OCI-LY3 (cell line): ENCODE data around the gene LGALS1.

Source experiments
- H2AFZ ChIP-seq: fragments of 200-600, 300-600 bp; shearing (Covaris generic); 2 replicates; pipeline ENCODE4 v1.6.0; 2014; ENCODE audit warnings: antibody characterized with exemption, low read depth, low read length
- H3K27ac ChIP-seq: fragments of 200-600, 300-600 bp; sonication (generic); 2 replicates; pipeline ENCODE4 v1.5.1; 2014; ENCODE audit warnings: mild to moderate bottlenecking, low read length, moderate library complexity, mixed read lengths
- H3K27me3 ChIP-seq: fragments of 200-600, 300-600 bp; sonication (generic); 2 replicates; pipeline ENCODE4 v1.6.1; 2014; ENCODE audit warnings: low read depth, low read length, mixed read lengths
- H3K36me3 ChIP-seq: fragments of 200-600, 300-600 bp; sonication (generic); replicated peaks from 2 replicates; pipeline ENCODE3; 2014; ENCODE audit warnings: low read depth, low read length, mixed read lengths
- H3K4me1 ChIP-seq: fragments of 300-600, 200-600 bp; sonication (generic); 2 replicates; pipeline ENCODE4 v1.6.1; 2014; ENCODE audit warnings: low read length, mixed read lengths
- H3K4me2 ChIP-seq: fragments of 200-600, 300-600 bp; sonication (generic); 2 replicates; pipeline ENCODE4 v1.6.1; 2014; ENCODE audit warnings: low read length, mixed read lengths
- H3K4me3 ChIP-seq: fragments of 300-600, 200-600 bp; sonication (generic); 2 replicates; pipeline ENCODE4 v1.5.1; 2014; ENCODE audit warnings: antibody characterized with exemption, mild to moderate bottlenecking, low read length, moderate library complexity
- H3K79me2 ChIP-seq: fragments of 300-600, 200-600 bp; shearing (Covaris generic); 2 replicates; pipeline ENCODE4 v1.6.1; 2014; ENCODE audit warnings: mild to moderate bottlenecking, low read length, mixed read lengths
- H3K9ac ChIP-seq: fragments of 300-600, 200-600 bp; shearing (Covaris generic); 2 replicates; pipeline ENCODE4 v1.6.0; 2014; ENCODE audit warnings: mild to moderate bottlenecking, low read length, moderate library complexity
- H3K9me3 ChIP-seq: fragments of 200-600, 300-600 bp; shearing (Covaris generic); 2 replicates; pipeline ENCODE4 v1.6.1; 2014; ENCODE audit warnings: low read length, mixed read lengths; ENCODE audit not compliant: insufficient read depth
- H4K20me1 ChIP-seq: fragments of 200-600, 300-600 bp; sonication (generic); 2 replicates; pipeline ENCODE4 v1.6.1; 2016; ENCODE audit warnings: low read length, mixed read lengths; ENCODE audit not compliant: insufficient read depth
- CTCF ChIP-seq: fragments of 200-600, 300-600 bp; sonication (generic); IDR thresholded peaks from 2 replicates; pipeline ENCODE4 v1.5.1; 2014; ENCODE audit warnings: antibody characterized with exemption, low read length, low read depth
- EZH2phosphoT487 ChIP-seq: fragments of 200-600 bp; shearing (Covaris generic); IDR thresholded peaks from 2 replicates; pipeline ENCODE4 v1.6.1; 2018; ENCODE audit warnings: antibody characterized with exemption, mixed run types, low read depth

Gene LGALS1

GRCh38 chr22:37643225-37643847 lies 32.1 kb upstream of the LGALS1 start:
- peaks cover 36% of the 10 kb centered on the region for H3K79me2 ChIP-seq
- no peaks in the 10 kb centered on the region for H3K9me3 ChIP-seq
- H3K36me3 ChIP-seq, result peaks cover 50% of the 10 kb centered on the region
- H3K9ac ChIP-seq, result no peak overlapping the region
- TF ChIP-seq CTCF (peak; percentile 95), EZH2phosphoT487 (no peak)
- peaks cover 26% of the 10 kb centered on the region for H3K4me1 ChIP-seq
- no peaks in the 10 kb centered on the region for H3K27me3 ChIP-seq
- peak overlapping the region; percentile 23; the same call in 1 of the 2 replicates for H3K4me2 ChIP-seq
- H3K27ac ChIP-seq, result 0 out of 2 replicates have a peak overlapping the region, but pooled peaks have one; percentile 20
- peaks cover 4% of the 10 kb centered on the region; the same call in 1 of the 2 replicates for H4K20me1 ChIP-seq
- H3K4me3 ChIP-seq, result no peak overlapping the region
- H2AFZ ChIP-seq, result no peak overlapping the region

- TF ChIP-seq EZH2phosphoT487 (no peak), CTCF (no peak)
- peaks cover 67% of the 10 kb centered on the region for H3K36me3 ChIP-seq
- no peaks in the 10 kb centered on the region for H3K27me3 ChIP-seq
Observed at GRCh38 chr22:37647317-37647716, 28.1 kb upstream of the LGALS1 start.

GRCh38 chr22:37647928-37648327 lies 27.5 kb upstream of the LGALS1 start:
- Histone ChIP-seq H3K36me3 (peaks cover 64% of the 10 kb centered on the region), H3K27me3 (no peaks in the 10 kb centered on the region), H3K79me2 (peaks cover 5% of the 10 kb centered on the region), H4K20me1 (peaks cover 4% of the 10 kb centered on the region; the same call in 1 of the 2 replicates), H3K9me3 (no peaks in the 10 kb centered on the region), H2AFZ (no peak overlapping the region), H3K27ac (no peak overlapping the region), H3K4me1 (peaks cover 7% of the 10 kb centered on the region), H3K4me2 (no peak overlapping the region), H3K9ac (no peak overlapping the region), H3K4me3 (no peak overlapping the region)
- no peak for TF ChIP-seq EZH2phosphoT487
- no peak for TF ChIP-seq CTCF

More at GRCh38 chr22:37647317-37647716, 28.1 kb upstream of the LGALS1 start:
- Histone ChIP-seq H3K4me3 (no peak overlapping the region), H3K27ac (no peak overlapping the region), H2AFZ (no peak overlapping the region), H3K79me2 (peaks cover 8% of the 10 kb centered on the region), H3K9me3 (no peaks in the 10 kb centered on the region), H4K20me1 (peaks cover 4% of the 10 kb centered on the region; the same call in 1 of the 2 replicates), H3K4me1 (peaks cover 7% of the 10 kb centered on the region), H3K4me2 (no peak overlapping the region), H3K9ac (no peak overlapping the region)

- H3K4me2 ChIP-seq, result no peak overlapping the region
- no peaks in the 10 kb centered on the region for H3K9me3 ChIP-seq
- H3K9ac ChIP-seq, result no peak overlapping the region
- no peak overlapping the region for H3K4me3 ChIP-seq
- H2AFZ ChIP-seq, result no peak overlapping the region
- H3K4me1 ChIP-seq, result no peaks in the 10 kb centered on the region
- no peaks in the 10 kb centered on the region for H4K20me1 ChIP-seq
- H3K27me3 ChIP-seq, result no peaks in the 10 kb centered on the region
- no peak overlapping the region for H3K27ac ChIP-seq
- peaks cover 49% of the 10 kb centered on the region for H3K36me3 ChIP-seq
- TF ChIP-seq CTCF (no peak), EZH2phosphoT487 (no peak)
- H3K79me2 ChIP-seq, result no peaks in the 10 kb centered on the region
Observed at GRCh38 chr22:37650463-37651136, 24.8 kb upstream of the LGALS1 start.
